GM21528 (cell line): ENCODE results near the gene EML6.

Source experiments
- ATAC-seq: cut with Tn5 transposase; IDR thresholded peaks from one replicate; pipeline ENCODE4 v1.9.1; 2021; ENCODE audit warnings: mild to moderate bottlenecking, moderate library complexity; ENCODE audit not compliant: unreplicated experiment, low FRiP score

EML6 gene

GRCh38 chr2:54902763-54903162 lies 179.3 kb downstream of the EML6 start:
- no peak for ATAC-seq

GRCh38 chr2:54903736-54904554 lies 180.5 kb downstream of the EML6 start:
- ATAC-seq = no peak

GRCh38 chr2:54904836-54905235 lies 181.4 kb downstream of the EML6 start:
- ATAC-seq = no peak

- no peak for ATAC-seq
Observed at GRCh38 chr2:54906716-54907115, 183.3 kb downstream of the EML6 start.

- no peak for ATAC-seq
Observed at GRCh38 chr2:54907663-54908062, 184.2 kb downstream of the EML6 start.

- ATAC-seq = no peak
Observed at GRCh38 chr2:54908591-54908990, 185.1 kb downstream of the EML6 start.

- no peak for ATAC-seq
Observed at GRCh38 chr2:54909001-54909400, 185.5 kb downstream of the EML6 start.

- no peak for ATAC-seq
Observed at GRCh38 chr2:54912305-54912704, 188.8 kb downstream of the EML6 start.

- no peak for ATAC-seq
Observed at GRCh38 chr2:54912893-54913292, 189.4 kb downstream of the EML6 start.

- ATAC-seq = no peak
Observed at GRCh38 chr2:54914637-54915036, 191.2 kb downstream of the EML6 start.

GRCh38 chr2:54915101-54915500 lies 191.6 kb downstream of the EML6 start:
- no peak for ATAC-seq

- ATAC-seq = no peak
Observed at GRCh38 chr2:54916637-54917036, 193.2 kb downstream of the EML6 start.

GRCh38 chr2:54918647-54919280 lies 195.3 kb downstream of the EML6 start:
- ATAC-seq = no peak

GRCh38 chr2:54920660-54921059 lies 197.2 kb downstream of the EML6 start:
- no peak for ATAC-seq

GRCh38 chr2:54924121-54924520 lies 200.7 kb downstream of the EML6 start:
- ATAC-seq = no peak

GRCh38 chr2:54925022-54925421 lies 201.6 kb downstream of the EML6 start:
- ATAC-seq = no peak

- ATAC-seq = no peak
Observed at GRCh38 chr2:54927085-54927750, 203.8 kb downstream of the EML6 start.

GRCh38 chr2:54927751-54928615 lies 204.5 kb downstream of the EML6 start:
- no peak for ATAC-seq

GRCh38 chr2:54928719-54929118 lies 205.3 kb downstream of the EML6 start:
- ATAC-seq = no peak

GRCh38 chr2:54931473-54931872 lies 208.0 kb downstream of the EML6 start:
- no peak for ATAC-seq

GRCh38 chr2:54935389-54935788 lies 211.9 kb downstream of the EML6 start:
- no peak for ATAC-seq
